GM19395 (cell line): ENCODE results near the gene PLCB1.
"Not testable (repeated sequence)": the region's sequence is repeated elsewhere in the genome, so short reads cannot be mapped to it uniquely, and the experiment has no call there.

Source experiments
- ATAC-seq: cut with Tn5 transposase; IDR thresholded peaks from one replicate; pipeline ENCODE4 v1.9.1; 2021; ENCODE audit warnings: mild to moderate bottlenecking, moderate library complexity; ENCODE audit not compliant: unreplicated experiment

PLCB1 gene

DNA sequence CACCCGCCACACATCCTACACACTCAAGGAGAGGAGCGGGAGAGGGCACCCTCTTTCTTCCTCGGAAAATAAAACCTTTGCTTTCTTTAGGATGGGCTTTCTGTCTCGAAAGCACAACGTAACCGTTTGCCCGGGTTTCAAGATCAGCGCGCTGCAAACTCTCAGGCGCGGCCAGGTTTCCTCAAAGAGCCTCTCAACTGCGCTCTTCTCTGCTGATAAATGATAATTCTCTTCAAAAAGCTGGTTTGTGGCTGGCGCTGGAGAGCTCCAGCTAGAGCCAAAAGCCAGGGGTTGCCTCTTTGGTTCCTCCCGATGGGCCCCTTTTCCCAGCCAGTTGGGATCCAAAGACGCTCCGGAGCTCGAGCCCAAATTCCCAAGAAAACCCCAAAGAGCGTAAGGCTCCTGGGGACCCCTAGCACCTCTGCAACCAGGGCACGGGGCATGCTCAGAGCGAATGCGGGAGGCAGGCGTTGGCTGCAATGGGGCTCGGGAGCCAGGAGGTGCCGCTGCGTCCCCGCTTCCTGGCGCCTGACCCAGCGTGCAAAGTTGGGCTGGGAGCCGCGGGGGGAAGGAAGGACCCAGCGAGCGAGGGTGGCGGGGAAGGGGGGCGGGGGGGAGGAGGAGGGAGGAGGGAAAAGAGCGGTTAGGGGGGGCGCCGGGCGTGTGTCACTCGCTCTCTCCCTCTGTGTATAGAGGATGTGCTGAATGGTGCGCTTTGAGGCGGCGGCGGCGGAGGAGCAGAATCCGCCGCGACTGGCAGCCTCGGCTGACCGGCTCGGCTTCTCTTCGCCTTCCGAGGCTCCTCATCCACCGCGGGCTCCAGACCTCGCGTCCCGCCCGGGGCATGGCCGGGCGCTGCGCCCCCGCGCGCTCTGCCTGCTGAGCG lies at the start of gene PLCB1:
Gene PLCB1 (plus strand): TSS at position 669 of the 886 bp plus-strand sequence. CDS start 386 bp downstream, outside the sequence.
- peak; percentile 79 for ATAC-seq

DNA sequence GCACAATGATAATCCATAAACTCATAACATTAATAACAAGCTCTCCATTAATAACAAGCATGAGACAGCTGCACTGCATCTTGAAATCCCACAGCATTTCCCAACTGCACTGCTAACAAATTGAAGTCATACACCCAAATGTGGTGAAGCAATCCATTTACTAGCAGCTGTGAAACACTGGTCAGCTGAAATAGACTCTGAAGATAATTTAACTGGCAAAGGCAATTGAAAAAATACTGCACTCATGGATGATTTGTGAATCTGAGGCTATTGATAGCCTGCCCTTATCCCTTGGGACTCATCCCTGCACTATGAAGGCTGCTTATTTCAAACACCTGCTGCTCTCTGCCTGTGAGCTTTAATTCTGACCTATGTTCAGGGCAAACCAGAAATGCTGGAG lies 49.1 kb upstream of the PLCB1 start:
- ATAC-seq: no peak

DNA sequence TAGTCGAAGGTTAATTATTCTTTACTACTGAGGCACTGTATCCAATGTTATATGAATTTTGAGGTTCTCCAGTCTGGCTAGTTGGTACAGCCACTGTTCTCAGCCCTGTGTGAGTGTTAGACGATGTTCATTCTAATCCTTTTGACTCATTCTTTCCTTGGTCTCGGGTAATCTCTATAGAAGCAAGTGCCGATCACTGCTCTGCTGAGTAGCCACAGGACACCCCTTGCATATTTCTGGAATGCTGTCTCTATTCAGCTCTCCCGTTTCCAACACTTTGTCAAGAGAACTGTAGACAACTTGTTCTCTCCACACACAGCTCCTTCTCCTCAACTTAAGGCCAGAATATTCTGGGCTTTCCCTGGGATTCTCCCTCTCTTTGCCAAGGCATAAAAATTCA lies 42.4 kb upstream of the PLCB1 start:
- no peak for ATAC-seq

DNA sequence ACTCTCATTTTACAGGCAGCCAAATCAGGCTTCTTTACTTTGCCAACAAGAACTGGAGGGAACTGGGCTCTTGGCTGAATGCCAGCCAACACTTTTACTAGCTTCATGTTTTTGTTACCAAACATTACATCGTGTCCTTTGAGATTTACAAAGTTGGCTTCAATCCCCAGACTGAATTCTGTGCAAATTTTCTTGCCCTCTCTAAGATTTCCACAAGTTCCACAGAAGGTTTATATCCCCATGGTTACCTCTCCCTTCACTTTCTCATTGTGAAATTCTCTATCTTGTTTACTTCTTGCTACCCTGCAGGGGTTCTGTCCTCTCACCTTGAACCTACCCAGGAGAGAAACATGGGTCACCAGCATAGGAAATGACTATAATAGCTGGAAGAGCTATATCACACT lies 37.6 kb upstream of the PLCB1 start:
- no peak for ATAC-seq

DNA sequence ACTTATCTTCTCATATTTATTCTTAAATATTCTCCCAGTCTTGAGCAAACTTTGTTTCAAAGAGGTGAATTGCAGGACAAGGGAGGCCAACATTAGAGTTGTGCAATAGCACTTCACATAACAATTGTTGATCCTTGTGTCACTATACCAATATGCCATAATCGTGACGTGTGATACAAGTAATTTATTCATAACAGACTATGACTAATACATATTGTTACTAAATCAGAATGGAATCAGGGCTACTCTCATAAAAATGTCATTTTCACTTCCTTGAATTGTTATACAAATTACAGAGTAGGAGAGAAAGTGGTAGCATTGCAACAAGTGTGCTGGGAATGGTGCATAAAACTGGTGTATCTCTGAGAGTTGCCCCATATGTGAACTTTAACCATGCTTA lies 37.2 kb upstream of the PLCB1 start:
- ATAC-seq: no peak

DNA sequence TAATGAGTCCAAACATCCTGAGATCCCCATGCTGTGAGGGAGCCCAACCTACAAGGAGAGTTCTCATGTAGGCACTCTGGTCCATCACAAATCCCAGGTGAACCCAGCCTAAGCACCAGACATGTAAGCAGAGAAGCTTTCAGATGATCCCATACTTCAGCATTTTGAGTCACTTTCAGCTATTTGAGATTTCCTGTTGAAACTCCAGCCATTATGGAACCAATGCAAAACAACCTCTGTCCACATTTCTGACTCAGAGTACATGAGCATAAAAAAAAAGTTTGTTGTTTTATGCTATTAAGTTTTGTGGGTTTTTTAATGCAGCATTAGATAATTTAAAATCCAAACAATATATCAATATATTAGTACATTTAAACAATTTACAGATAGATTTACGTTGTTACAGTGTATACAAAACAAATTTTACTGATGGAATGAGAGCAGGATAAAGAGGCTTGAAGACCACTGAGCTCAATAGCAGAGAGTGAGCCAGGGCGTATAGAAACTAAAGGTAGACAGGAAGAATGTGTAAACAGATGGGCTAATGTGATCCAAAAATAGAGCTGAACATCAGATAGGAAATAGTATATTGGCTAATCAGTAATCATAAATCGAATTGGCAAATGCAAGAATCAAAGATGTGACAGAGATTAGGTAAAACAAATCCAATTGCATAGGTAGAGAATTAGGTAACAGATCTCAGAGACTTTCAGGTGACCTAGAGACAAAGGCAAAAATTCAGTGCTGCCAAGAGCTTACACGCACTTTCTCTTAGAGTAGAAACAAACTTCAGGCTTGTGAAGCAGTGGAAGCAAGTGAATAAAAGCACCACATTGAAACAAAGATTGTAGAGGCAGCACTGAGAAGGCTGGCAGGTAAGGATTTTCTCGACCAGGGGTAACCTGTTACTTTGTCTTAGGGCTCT lies 36.2 kb upstream of the PLCB1 start:
- no peak for ATAC-seq

DNA sequence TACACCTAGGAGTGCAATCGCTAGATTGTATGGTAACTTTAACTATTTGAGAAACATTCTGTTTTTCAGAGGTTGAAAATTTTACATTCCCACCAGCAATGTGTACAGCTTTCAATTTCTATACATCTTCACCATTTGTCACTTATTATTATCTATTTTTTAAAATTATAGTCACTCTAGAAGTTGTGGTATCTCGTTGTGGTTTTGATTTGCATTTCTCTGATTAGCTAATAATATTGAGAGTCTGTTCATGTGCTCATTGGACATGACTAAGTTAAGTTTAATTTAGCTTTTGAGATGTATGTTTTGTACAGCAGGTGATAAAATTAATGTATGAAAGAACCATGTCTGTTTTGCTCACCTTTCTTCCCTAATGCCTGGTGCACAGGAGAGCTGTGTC lies 34.8 kb upstream of the PLCB1 start:
- no peak for ATAC-seq

DNA sequence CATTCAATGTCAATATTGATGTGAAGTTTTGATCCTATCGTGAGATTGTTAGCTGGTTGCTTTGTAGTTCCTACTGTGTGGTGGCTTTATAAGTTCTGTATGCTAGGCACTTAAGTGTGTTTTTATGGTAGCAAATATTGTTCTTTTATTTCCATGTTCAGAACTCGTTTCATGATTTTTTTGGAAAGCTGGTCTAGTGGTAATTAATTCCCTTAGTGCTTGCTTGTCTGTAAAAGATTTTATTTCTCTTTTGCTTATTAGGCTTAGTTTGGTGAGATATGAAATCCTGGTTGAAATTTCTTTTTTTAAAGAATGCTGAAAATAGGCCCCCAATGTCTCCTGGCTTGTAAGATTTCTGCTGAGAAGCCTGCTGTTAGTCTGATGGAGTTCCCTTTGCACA lies 27.8 kb upstream of the PLCB1 start:
- no peak for ATAC-seq

DNA sequence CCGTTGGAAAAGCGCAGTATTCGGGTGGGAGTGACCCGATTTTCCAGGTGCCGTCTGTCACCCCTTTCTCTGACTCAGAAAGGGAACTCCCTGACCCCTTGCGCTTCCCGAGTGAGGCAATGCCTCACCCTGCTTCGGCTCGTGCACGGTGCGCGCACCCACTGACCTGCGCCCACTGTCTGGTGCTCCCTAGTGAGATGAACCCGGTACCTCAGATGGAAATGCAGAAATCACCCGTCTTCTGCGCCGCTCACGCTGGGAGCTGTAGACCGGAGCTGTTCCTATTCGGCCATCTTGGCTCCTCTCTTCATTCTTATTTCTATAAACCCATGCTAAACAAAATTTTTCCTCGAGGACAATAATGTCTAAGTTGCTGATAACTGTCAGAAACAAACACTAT lies 17.5 kb upstream of the PLCB1 start:
- not testable (repeated sequence) for ATAC-seq

DNA sequence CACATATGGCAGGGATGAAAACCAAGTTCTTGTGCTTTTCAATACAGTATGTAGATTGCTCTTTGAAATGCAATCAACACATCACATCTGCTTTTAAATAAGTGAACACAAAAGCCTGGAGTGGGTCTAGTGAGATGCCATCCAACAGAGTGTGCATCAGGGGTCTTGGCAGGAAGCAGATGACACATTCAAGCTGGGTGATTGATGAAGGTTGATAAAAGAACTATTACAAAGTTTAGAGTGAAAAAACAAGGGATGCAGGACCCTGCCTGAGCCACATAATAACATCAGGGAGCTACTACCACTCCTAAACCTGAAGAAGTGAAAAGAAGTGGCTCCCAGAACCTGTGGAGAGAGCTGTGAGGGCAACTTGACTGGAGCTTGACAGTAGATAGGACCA lies 16.6 kb upstream of the PLCB1 start:
- ATAC-seq: no peak

DNA sequence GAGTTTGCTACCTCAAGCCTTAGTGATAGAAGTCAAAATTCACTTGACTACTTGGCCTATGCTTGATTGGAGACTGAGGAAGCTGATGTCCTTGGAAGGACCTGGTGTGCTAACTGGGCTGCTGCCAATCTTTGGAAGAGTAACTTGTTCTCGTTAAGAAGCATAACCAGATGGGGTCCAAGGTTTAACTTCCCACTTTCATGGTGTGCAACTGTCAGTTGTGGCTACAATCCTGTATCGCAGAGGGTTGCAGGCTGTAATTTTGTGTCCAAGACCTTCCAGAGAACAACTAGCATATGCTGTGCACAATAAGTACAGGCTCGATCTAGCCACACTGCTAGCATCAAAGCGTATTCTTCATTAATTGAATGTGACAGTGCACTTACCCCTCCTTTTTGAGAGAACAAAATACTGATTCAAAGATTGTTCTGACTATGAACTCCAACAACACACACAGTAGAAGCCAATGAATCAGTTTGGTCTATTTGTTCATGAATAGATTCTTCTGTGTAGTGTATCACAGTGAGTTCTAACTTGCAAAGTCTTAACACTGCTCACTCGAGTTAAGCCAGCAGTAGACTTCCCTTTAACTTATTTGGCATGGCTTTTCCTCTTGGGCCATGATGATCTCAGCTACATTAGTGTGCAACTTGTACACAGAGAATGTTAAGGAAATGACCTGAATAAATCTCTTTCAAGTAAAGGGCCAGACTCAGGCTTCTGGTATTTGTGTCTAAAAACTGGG lies 15.8 kb upstream of the PLCB1 start:
- no peak for ATAC-seq

DNA sequence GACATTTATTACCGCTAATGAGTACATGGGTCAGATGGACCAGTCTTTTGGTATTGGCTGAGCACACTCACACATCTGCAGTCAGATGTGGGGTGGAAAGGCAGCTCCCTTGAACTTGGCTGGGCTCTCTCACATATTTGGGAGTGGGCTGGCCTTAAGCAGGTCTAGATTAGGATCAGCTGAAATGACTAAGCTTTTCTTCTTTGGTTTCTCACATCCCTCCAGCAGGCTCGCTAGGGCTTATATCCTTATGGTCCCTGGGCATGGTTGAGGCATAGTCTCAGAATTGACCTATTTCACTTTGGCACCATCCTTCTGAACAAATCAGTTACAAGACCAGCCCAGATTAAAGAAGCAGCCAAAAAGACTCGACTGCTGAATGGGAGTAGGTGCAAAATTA lies 14.4 kb upstream of the PLCB1 start:
- ATAC-seq: no peak

DNA sequence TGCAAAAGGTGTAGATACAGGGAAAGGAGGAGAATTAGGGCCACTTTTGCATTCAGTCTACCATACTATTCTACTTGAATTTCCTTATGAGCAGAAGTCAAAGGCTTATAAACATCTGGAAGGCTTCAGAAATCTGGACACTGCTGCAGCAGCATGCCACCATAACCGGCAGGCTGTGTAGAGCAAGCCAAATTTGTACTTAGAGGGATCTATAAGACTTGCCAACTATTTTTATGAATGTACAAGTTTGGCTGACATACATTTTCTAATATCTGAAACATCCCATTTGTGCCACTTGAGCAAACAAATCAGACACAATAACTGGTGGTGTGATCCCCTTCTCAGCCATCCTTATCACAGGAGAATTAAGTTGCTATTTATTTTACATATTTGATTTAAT lies 14.0 kb upstream of the PLCB1 start:
- ATAC-seq: no peak

DNA sequence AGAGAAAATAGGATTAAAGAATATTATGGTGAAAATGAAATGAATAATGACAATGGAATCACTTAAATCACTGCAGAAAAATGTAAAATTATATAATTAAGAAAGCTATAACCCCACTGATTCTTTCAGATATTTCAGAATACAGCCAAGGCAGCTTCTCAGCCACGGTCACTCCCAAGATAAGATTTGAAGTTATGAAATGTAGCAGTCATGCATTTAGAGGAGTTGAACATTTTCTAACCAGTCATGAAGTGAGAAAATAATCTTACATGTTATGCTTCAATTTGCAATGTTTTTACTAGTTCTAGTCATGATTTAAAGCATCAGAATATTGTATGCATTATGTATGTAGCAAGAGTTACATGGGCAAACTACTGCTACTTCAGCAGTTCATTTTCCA lies 13.3 kb upstream of the PLCB1 start:
- ATAC-seq: no peak

DNA sequence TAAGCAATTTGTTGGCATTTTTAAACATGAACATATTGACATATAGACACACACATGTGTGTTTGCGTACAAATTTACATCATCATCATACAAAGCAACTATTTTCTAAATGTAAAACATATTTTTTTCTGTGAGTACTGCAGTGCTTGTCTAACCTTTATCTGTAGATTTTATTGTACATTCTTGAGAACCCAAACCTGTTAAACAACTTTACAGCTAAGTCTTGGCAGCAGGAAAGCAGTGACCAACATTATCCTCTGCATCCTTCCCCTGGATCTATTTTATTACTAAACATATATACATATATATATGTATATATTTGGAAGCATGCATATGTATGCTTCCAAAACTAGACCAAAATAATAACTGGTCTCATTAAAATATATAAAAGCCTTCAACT lies 10.4 kb upstream of the PLCB1 start:
- no peak for ATAC-seq

DNA sequence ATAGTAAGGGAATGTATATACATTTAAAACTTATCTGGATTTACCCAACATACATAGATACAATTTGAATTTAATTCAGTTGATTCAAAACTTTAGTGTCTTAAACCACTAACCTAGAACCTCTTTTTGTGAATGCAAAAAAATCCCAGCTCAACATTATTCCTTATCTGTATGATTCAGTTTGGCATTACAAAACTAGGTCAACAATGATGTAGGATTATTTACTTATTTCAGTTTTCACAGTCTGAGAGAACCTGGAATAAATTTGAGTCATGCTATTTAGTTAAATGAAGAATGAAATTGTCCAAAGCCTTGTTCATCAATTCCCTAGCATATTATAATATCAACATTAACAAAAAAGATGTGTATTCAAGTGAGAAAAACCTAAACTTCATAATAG lies 7.4 kb upstream of the PLCB1 start:
- ATAC-seq: no peak

DNA sequence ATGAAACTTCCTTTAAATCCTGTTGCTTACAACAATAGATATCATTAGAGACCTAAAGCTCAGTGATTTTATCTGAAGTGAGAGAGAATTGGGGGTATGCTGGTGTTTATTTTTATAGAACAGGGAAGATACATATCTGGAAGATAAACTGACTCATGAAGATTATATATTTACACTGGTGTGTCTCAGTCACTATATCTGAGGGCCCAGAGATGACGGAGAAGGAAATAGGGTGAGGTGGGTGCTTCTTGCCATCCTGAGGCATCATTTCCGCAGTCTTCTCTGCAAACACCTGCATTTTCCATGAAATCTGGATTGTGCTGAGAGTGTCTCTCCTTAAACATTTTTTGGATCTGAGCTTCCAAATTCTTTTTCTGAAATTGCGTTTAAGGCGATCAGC lies 5.9 kb upstream of the PLCB1 start:
- no peak for ATAC-seq

DNA sequence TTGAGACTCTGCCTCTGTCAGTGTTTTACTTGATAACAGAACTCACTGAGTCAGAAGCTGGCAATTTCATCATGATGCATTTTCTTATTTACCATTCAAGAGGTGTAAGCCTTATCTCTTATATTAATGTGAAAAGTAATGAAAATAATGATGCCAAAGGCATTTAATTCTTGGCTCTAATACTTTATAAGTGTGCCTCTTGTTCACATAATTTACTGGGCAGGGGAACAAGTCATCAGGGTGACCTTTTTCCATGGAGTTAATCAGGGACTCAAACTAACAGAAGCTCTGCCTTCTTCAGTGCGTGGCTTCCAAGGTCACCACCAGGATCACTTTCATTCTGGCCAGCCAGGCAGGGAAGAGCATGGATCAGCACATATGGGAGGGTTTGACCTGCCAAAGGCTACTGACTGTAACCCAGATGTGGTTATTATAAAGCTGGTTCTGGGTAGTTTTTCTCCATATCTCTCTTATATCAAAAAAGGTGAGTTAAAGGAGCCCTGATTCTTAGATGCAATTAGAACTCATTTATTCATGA lies 5.2 kb upstream of the PLCB1 start:
- no peak for ATAC-seq

DNA sequence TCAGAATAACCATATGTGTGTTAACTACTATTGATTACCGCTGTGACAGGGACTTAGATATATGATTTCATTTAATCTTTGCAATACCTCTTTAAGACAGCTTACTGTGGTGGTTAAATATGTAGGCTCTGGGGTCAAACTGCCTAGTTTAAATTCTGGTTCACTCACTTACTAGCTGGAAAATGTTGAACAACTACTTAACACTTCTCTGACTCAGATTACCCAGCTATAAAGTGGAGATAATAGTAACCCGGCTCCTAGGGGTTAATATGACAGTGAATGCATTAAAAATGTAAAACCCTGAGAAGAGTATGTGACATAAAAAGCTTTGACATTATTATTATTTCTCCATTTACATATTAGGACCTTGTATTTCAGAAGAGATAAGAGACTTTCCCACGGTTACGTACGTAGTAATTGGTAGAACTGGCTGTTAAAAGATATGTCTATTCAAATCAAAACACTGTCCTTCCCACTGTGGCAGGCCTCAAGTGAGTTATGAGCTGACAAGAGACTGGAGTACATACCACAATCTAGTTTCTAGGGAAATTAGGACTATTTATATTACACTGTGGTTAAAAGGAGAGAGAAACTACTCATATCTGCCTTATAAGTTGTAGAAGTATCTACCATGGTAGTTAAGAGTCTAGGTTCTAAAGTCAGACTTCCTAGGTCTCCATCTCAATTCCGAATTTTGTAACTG lies 4.4 kb upstream of the PLCB1 start:
- ATAC-seq: peak; percentile 84

DNA sequence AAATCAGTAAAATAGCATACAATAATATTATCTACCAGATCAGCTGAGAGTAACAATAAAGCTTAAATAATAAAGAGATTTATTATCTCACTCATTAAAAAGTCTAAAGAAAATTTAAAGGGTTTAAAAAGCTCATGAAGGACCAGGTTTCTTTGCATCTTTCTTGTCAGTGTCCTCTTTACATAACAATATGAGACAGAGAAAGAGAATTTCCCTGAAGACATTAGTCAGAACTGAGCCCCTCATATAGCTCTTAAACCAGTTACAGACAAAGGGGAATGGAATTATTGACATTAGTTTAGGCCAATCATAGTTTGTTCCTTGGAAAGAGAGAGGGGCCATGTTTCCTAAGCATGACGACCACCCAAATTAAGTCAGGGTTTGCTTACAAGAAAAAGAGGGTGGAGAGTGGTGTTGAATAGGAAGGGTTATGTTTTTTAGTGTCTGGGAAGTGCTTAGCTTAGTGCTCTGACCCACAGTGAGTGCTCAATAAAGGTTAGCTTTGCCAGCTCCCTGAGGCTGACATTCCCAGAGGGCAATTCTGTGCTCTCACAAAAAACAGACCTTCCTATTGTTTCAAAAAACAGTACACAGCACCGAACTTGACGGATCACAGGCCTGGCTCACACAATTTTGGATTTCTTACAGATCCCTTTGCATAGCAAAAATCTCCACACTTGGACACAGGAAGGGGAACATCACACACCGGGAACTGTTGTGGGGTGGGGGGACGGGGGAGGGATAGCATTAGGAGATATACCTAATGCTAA lies 3.6 kb upstream of the PLCB1 start:
- ATAC-seq: no peak
